Measurements from ENCODE around the gene ASCC3. TPM values are rescaled to one million over a fixed set of nuclear protein-coding genes. Genes with fewer than 3 reads are reported as not detected.

The ASCC3 gene
- total RNA-seq, 5 donors from 2014 or later (not counting 1 experiment from before 2014, with no cell fraction given), result 39.2 to 49.6 (median 44.2) TPM

GRCh38 chr6:100472674-100473073, 408.5 kb downstream of the ASCC3 start:
- H3K9me3 Mint-ChIP-seq, result peaks cover 0 to 6% (median 3%) of the 10 kb centered on the region in 3 donors
- H3K4me3 Mint-ChIP-seq, result no peak overlapping the region
- ATAC-seq (replicated peaks in 1 of 4), result no peak
- CTCF ChIA-PET, result no interaction called here
- H3K27ac Mint-ChIP-seq, result no peak overlapping the region
- POLR2A ChIA-PET, result no interaction called here
- H3K4me3 ChIP-seq (ENCODE audit: control insufficient read depth in 1 of 2, extremely low read depth in 1 of 2, low read length in 1 of 2), result no peak overlapping the region
- peaks cover 23 to 27% of the 10 kb centered on the region in 2 experiments for H3K27me3 ChIP-seq (replicated peaks in 1 of 2; ENCODE audit: control insufficient read depth in 2 of 2, extremely low read depth in 1 of 2, insufficient read depth in 2 of 2, low read length in 1 of 2)
- no peak for DNase-seq
- no peak overlapping the region for H3K27ac ChIP-seq (ENCODE audit: low read length)
- H3K4me1 ChIP-seq (ENCODE audit: control insufficient read depth in 1 of 2, extremely low read depth in 1 of 2, insufficient read depth in 2 of 2, low read length in 2 of 2), result peaks cover 0 to 3% of the 10 kb centered on the region in 2 experiments
- H3K36me3 Mint-ChIP-seq, result no peaks in the 10 kb centered on the region
- H3K36me3 ChIP-seq (ENCODE audit: control insufficient read depth in 2 of 2, extremely low read depth in 1 of 2, insufficient read depth in 1 of 2, low read length in 1 of 2), result no peaks in the 10 kb centered on the region
- H3K27me3 Mint-ChIP-seq, result peaks cover 73 to 75% of the 10 kb centered on the region in 2 donors
- no peaks in the 10 kb centered on the region for H3K9me3 ChIP-seq
- WGBS (ENCODE audit: insufficient coverage), result 20% methylated on average over 1 of the region's 3 CpGs
- peaks cover 2 to 6% (median 5%) of the 10 kb centered on the region in 3 donors for H3K4me1 Mint-ChIP-seq

- Mint-ChIP-seq H3K27ac (no peak overlapping the region), H3K9me3 (peaks cover 3 to 6% (median 5%) of the 10 kb centered on the region in 3 donors), H3K4me3 (no peak overlapping the region), H3K27me3 (peaks cover 77 to 80% of the 10 kb centered on the region in 2 donors), H3K36me3 (peaks cover 6% of the 10 kb centered on the region), H3K4me1 (peaks cover 13 to 22% (median 19%) of the 10 kb centered on the region in 3 donors)
- Histone ChIP-seq H3K4me1 (ENCODE audit: control insufficient read depth in 1 of 2, extremely low read depth in 1 of 2, insufficient read depth in 2 of 2, low read length in 2 of 2) (peaks cover 0 to 21% of the 10 kb centered on the region in 2 experiments), H3K36me3 (ENCODE audit: control insufficient read depth in 2 of 2, extremely low read depth in 1 of 2, insufficient read depth in 1 of 2, low read length in 1 of 2) (no peaks in the 10 kb centered on the region), H3K9me3 (no peaks in the 10 kb centered on the region), H3K27me3 (replicated peaks in 1 of 2; ENCODE audit: control insufficient read depth in 2 of 2, extremely low read depth in 1 of 2, insufficient read depth in 2 of 2, low read length in 1 of 2) (peaks cover 40 to 41% of the 10 kb centered on the region in 2 experiments), H3K27ac (ENCODE audit: low read length) (no peak overlapping the region), H3K4me3 (ENCODE audit: control insufficient read depth in 1 of 2, extremely low read depth in 1 of 2, low read length in 1 of 2) (no peak overlapping the region)
- POLR2A ChIA-PET, result no interaction called here
- no peak for DNase-seq
- WGBS (ENCODE audit: insufficient coverage), result 93% methylated on average over 2 of the region's 5 CpGs
- CTCF ChIA-PET, result no interaction called here
- ATAC-seq (replicated peaks in 1 of 4), result no peak
Measured at GRCh38 chr6:100470422-100471120, 410.6 kb downstream of the ASCC3 start.

DNA sequence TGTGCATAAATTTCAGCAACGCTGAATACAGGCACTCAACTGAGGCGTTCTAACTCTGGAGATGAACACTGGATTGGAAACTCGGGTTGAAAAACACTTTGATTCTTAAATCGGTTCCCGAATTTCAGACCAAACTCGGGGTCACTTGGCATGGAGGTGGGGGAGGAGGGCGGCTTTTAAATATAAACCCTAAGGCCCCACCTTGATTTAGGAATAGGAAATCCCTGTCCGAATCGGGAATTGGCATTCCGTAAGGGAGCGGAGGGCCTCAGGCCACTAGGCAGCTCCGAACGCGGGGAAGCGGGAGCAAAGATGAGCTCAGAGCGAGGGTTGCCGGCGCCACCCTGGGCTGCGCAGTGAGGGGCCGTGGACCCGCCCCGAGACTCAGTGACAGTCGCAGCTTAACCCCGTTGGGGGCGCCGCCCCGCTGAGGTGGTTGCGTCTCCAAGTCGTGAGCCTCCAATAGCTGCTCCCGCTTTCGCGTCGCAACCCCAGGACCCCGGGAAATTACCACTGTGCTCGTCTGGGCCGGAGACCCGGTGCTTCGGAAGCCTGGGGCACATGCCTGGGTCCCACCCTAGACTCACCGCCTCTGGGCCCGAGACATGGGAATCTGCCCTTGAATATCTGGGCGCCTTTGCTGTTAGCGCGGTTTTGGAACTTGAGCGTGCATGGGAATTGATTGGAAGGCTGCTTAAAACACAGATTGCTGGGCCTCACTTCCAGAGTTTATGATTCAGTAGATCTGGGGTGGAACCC, 411.8 kb downstream of the ASCC3 start:
- Mint-ChIP-seq H3K27me3 (peaks cover 78 to 82% of the 10 kb centered on the region in 2 donors), H3K4me3 (no peak overlapping the region), H3K4me1 (peaks cover 18 to 27% (median 19%) of the 10 kb centered on the region in 3 donors), H3K9me3 (peaks cover 3 to 6% (median 5%) of the 10 kb centered on the region in 3 donors), H3K27ac (no peak overlapping the region), H3K36me3 (peaks cover 6% of the 10 kb centered on the region)
- DNase-seq, result no peak
- Histone ChIP-seq H3K4me3 (ENCODE audit: control insufficient read depth in 1 of 2, extremely low read depth in 1 of 2, low read length in 1 of 2) (no peak overlapping the region), H3K4me1 (ENCODE audit: control insufficient read depth in 1 of 2, extremely low read depth in 1 of 2, insufficient read depth in 2 of 2, low read length in 2 of 2) (peaks cover 0 to 32% of the 10 kb centered on the region in 2 experiments), H3K9me3 (no peaks in the 10 kb centered on the region), H3K27ac (ENCODE audit: low read length) (no peak overlapping the region), H3K27me3 (replicated peaks in 1 of 2; ENCODE audit: control insufficient read depth in 2 of 2, extremely low read depth in 1 of 2, insufficient read depth in 2 of 2, low read length in 1 of 2) (peaks cover 41 to 53% of the 10 kb centered on the region in 2 experiments), H3K36me3 (ENCODE audit: control insufficient read depth in 2 of 2, extremely low read depth in 1 of 2, insufficient read depth in 1 of 2, low read length in 1 of 2) (no peaks in the 10 kb centered on the region)
- POLR2A ChIA-PET, result no interaction called here
- ATAC-seq (replicated peaks in 1 of 4), result no peak
- CTCF ChIA-PET, result no interaction called here
- 19% methylated on average over 38 of the region's 44 CpGs for WGBS (ENCODE audit: insufficient coverage)

- POLR2A ChIA-PET, result no interaction called here
- H3K27ac Mint-ChIP-seq, result peak overlapping the region in 1 of 2 donors; percentile 30
- peaks cover 3 to 10% (median 5%) of the 10 kb centered on the region in 3 donors for H3K9me3 Mint-ChIP-seq
Measured at GRCh38 chr6:100468016-100468622, 413.0 kb downstream of the ASCC3 start.

DNA sequence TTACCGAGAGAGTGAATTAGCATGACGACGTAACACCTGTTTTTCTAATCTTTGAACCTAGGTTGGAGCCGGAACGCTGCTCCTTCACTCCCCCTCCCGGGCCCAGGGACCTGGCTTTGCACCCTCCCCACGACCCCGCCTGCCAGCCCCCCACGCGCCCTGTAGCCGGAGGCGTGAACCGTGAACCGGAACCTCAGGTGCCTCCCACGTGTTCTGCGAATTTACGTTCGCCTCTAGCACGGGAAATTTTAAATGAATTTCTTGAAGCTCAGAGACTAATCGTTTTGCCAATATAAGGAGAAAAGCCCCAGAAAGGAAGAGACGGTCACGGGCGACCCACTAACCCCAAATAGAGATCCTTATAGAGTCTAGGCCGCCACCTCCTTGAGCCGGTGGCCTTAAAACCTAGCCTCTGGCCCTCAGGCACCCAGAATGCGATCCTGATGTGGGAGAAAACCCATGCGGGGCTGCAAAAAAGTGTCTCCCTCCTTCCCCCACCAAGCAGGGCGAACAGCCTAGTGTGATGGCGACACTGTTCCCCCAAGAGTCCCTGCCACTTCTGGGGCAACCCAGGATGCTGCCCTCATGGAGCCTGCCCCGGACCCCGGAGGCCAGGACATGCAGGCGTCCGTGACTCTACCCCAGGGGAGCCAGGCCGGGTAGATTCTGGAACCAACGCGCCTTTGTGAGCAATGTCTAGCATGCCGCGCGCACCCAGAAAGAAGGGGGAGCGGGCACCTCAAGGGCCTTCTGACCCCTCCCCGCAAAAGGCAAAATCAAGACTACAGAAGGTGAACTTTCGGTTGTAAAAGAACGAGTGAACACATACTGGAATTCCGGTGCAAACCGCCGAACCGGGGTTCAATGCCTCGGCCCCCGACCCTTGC, 413.8 kb downstream of the ASCC3 start:
- no peak overlapping the region for H3K27ac Mint-ChIP-seq

More at GRCh38 chr6:100468016-100468622, 413.0 kb downstream of the ASCC3 start:
- Mint-ChIP-seq H3K27me3 (peaks cover 74 to 88% of the 10 kb centered on the region in 2 donors), H3K4me3 (peak overlapping the region in 1 of 3 donors; percentile 54), H3K36me3 (peaks cover 10% of the 10 kb centered on the region), H3K4me1 (peaks cover 19 to 32% (median 24%) of the 10 kb centered on the region in 3 donors)
- H3K9me3 ChIP-seq, result no peaks in the 10 kb centered on the region
- no peak overlapping the region for H3K27ac ChIP-seq (ENCODE audit: low read length)
- H3K4me1 ChIP-seq (ENCODE audit: control insufficient read depth in 1 of 2, extremely low read depth in 1 of 2, insufficient read depth in 2 of 2, low read length in 2 of 2), result peaks cover 0 to 38% of the 10 kb centered on the region in 2 experiments
- 60% methylated on average over 1 of the region's 6 CpGs for WGBS (ENCODE audit: insufficient coverage)
- CTCF ChIA-PET, result no interaction called here
- H3K27me3 ChIP-seq (replicated peaks in 1 of 2; ENCODE audit: control insufficient read depth in 2 of 2, extremely low read depth in 1 of 2, insufficient read depth in 2 of 2, low read length in 1 of 2), result peaks cover 47 to 64% of the 10 kb centered on the region in 2 experiments
- H3K36me3 ChIP-seq (ENCODE audit: control insufficient read depth in 2 of 2, extremely low read depth in 1 of 2, insufficient read depth in 1 of 2, low read length in 1 of 2), result no peaks in the 10 kb centered on the region
- no peak overlapping the region for H3K4me3 ChIP-seq (ENCODE audit: control insufficient read depth in 1 of 2, extremely low read depth in 1 of 2, low read length in 1 of 2)
- ATAC-seq (replicated peaks in 1 of 4), result no peak
- DNase-seq, result no peak

More for the DNA sequence above, 413.8 kb downstream of the ASCC3 start:
- peak overlapping the region in 1 of 2 donors; percentile 33 for H3K4me3 ChIP-seq (ENCODE audit: control insufficient read depth in 1 of 2, extremely low read depth in 1 of 2, low read length in 1 of 2)
- Mint-ChIP-seq H3K36me3 (peaks cover 11% of the 10 kb centered on the region), H3K4me3 (peak overlapping the region in 1 of 3 donors; percentile 54), H3K4me1 (peaks cover 20 to 34% (median 27%) of the 10 kb centered on the region in 3 donors), H3K9me3 (peaks cover 3 to 11% (median 5%) of the 10 kb centered on the region in 3 donors), H3K27me3 (peaks cover 79 to 90% of the 10 kb centered on the region in 2 donors)
- CTCF ChIA-PET, result no interaction called here
- peaks cover 0 to 38% of the 10 kb centered on the region in 2 experiments for H3K4me1 ChIP-seq (ENCODE audit: control insufficient read depth in 1 of 2, extremely low read depth in 1 of 2, insufficient read depth in 2 of 2, low read length in 2 of 2)
- H3K27ac ChIP-seq (ENCODE audit: low read length), result no peak overlapping the region
- H3K27me3 ChIP-seq (replicated peaks in 1 of 2; ENCODE audit: control insufficient read depth in 2 of 2, extremely low read depth in 1 of 2, insufficient read depth in 2 of 2, low read length in 1 of 2), result peaks cover 45 to 67% of the 10 kb centered on the region in 2 experiments
- DNase-seq (no peak), ATAC-seq (replicated peaks in 1 of 4) (no peak)
- 11% methylated on average over 38 of the region's 49 CpGs for WGBS (ENCODE audit: insufficient coverage)
- H3K9me3 ChIP-seq, result no peaks in the 10 kb centered on the region
- POLR2A ChIA-PET, result interaction anchor here in 1 of 2 donors (0.6 kb wide), 1 partner anchor 994 kb away, joined by 3 read pairs; no protein-coding TSS in a partner anchor
- H3K36me3 ChIP-seq (ENCODE audit: control insufficient read depth in 2 of 2, extremely low read depth in 1 of 2, insufficient read depth in 1 of 2, low read length in 1 of 2), result no peaks in the 10 kb centered on the region
